A549 (cell line): Measurements from ENCODE around the gene FAM3B.

Experiments used
- CTCF ChIP-seq: fragments of >200 bp; sonication (Bioruptor Twin); formaldehyde crosslinking; IDR thresholded peaks from 3 replicates; pipeline ENCODE4 v1.5.1; 2016
- E2F6 ChIP-seq: IDR thresholded peaks from 2 replicates; pipeline ENCODE4 v1.6.1; 2012; ENCODE audit warnings: low read depth, borderline replicate concordance
- EP300 ChIP-seq, 2 experiments: fragments of >200 bp; sonication (Bioruptor Twin); formaldehyde crosslinking; IDR thresholded peaks; 2 replicates in 1 of 2; 3 replicates in 1 of 2; pipeline ENCODE4 v1.6.1; 2016 to 2017
- KDM1A ChIP-seq: fragments of 200-600 bp; sonication (generic); IDR thresholded peaks from 2 replicates; pipeline ENCODE4 v1.6.1; 2016; ENCODE audit warnings: low read depth, mild to moderate bottlenecking
- MAFK ChIP-seq: fragments of 450-650 bp; IDR thresholded peaks from 2 replicates; pipeline ENCODE4 v1.6.1; 2014; ENCODE audit not compliant: partially characterized antibody
- MYC ChIP-seq: IDR thresholded peaks from 2 replicates; pipeline ENCODE4 v1.6.1; 2012; ENCODE audit warnings: mild to moderate bottlenecking, inconsistent platforms, low read length, improper control_type of control experiment, borderline replicate concordance

DNA sequence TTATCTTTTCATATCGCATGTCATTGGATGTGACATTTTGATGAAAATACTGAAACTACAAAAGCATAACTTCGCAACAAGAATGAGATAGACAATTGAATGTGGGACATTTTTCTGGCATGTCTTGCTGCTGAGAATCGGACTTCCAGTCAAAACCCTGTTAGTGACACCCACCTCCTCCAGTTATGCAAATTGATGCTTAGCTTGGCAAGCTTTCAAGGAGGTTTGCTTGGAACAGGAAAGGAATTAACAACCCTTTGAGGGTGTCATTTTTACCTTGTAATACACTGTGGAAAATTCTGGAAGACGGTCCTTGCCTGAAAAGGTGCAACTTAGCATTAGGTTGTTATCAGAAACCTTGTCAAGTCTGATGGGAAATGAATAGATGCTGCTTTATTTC, 38.8 kb upstream of the FAM3B start:
- no peak for TF ChIP-seq CTCF
- no peak for TF ChIP-seq KDM1A
- no peak for TF ChIP-seq MYC
- TF ChIP-seq MAFK, result no peak
- TF ChIP-seq EP300 (IDR thresholded peaks at IDR 0.05), result no peak
- TF ChIP-seq E2F6, result no peak
